ENCODE results near the gene SPIRE2. TPM values are rescaled to one million over a fixed set of nuclear protein-coding genes. Genes with fewer than 3 reads are reported as not detected.

SPIRE2 gene
- polyA plus RNA-seq, 1 donor from 2014 or later: 45.0 TPM

DNA sequence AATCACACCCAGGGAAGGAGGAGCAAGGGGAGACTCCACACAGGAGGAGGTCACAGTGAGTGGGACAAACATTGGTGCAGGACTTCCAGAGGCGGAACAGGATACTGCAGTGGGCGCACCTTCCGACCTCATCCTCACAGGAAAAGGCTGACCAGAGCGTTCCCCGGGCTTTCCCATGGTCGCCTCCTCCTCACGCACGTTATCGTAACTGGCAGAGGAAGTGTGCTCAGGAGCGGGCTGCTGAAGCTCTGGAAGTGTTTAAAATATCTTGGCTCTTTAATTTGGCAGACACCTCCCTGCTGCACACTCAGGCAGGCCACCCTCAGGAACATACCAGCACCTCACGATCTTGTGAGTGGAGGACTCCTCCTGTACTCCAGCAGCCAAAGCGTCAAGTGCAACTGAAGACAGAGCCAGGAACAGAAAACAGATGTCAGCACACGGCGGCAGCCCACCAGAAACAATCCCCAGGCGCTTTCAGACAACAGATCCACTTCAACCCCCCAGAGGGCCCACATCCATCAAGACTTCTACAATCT, 29.4 kb upstream of the SPIRE2 start:
- Histone ChIP-seq H4K20me1 (ENCODE audit: insufficient read depth) (no peaks in the 10 kb centered on the region), H3K36me3 (ENCODE audit: insufficient read depth, low read length) (no peaks in the 10 kb centered on the region), H3K79me2 (replicated peaks; ENCODE audit: insufficient read depth, low read length) (no peaks in the 10 kb centered on the region), H3K27me3 (ENCODE audit: insufficient read depth, low read depth, low read length) (no peaks in the 10 kb centered on the region), H3K4me2 (ENCODE audit: low read length) (no peak overlapping the region), H2AFZ (ENCODE audit: low read depth, low read length) (no peak overlapping the region), H3K9me2 (ENCODE audit: insufficient read depth, low read length) (no peaks in the 10 kb centered on the region), H3K27ac (ENCODE audit: low read length) (no peak overlapping the region), H3K9ac (ENCODE audit: low read length) (no peak overlapping the region), H3F3A (ENCODE audit: insufficient read depth, low read length, poor library complexity, severe bottlenecking) (no peaks in the 10 kb centered on the region), H3K9me3 (ENCODE audit: low read length) (no peaks in the 10 kb centered on the region), H3K4me3 (ENCODE audit: low read length) (peak overlapping the region; percentile 15)
- TF ChIP-seq RAD21 (conservative IDR thresholded peaks at IDR 0.05) (no peak), POLR2AphosphoS5 (IDR thresholded peaks at IDR 0.05) (peak; percentile 55)

DNA sequence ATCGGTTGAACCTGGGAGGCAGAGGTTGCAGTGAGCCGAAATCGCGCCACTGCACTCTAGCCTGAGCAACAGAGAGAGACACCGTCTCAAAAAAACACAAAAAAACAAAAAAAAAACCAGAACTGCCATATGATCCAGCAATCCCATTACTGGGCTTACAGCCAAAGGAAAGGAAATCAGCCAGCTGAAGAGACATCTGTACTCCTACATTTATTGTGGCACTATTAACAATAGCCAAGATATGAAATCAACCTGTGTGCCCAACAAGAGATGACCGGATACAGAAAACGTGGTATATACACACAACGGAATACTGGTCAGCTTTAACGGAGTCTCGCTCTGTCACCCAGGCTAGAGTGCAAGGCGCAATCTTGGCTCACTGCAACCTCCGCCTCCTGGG, 26.5 kb upstream of the SPIRE2 start:
- no peaks in the 10 kb centered on the region for H3K27me3 ChIP-seq (ENCODE audit: insufficient read depth, low read depth, low read length)
- H3K4me2 ChIP-seq (ENCODE audit: low read length): no peak overlapping the region
- H3K27ac ChIP-seq (ENCODE audit: low read length): no peak overlapping the region
- no peak overlapping the region for H2AFZ ChIP-seq (ENCODE audit: low read depth, low read length)
- TF ChIP-seq TAF1 (IDR thresholded peaks at IDR 0.05; ENCODE audit: low read depth) (no peak), EP300 (conservative IDR thresholded peaks at IDR 0.05; ENCODE audit: poor library complexity, severe bottlenecking) (no peak), RAD21 (conservative IDR thresholded peaks at IDR 0.05) (no peak), POLR2AphosphoS5 (IDR thresholded peaks at IDR 0.05) (no peak), SMC3 (conservative IDR thresholded peaks at IDR 0.05; ENCODE audit: poor library complexity) (no peak), EZH2 (IDR thresholded peaks at IDR 0.05; ENCODE audit: borderline replicate concordance, insufficient read depth, low read length, poor library complexity, severe bottlenecking) (no peak), MXI1 (conservative IDR thresholded peaks at IDR 0.05; ENCODE audit: poor library complexity, severe bottlenecking) (no peak)
- TF ChIP-seq, protein P1, sequence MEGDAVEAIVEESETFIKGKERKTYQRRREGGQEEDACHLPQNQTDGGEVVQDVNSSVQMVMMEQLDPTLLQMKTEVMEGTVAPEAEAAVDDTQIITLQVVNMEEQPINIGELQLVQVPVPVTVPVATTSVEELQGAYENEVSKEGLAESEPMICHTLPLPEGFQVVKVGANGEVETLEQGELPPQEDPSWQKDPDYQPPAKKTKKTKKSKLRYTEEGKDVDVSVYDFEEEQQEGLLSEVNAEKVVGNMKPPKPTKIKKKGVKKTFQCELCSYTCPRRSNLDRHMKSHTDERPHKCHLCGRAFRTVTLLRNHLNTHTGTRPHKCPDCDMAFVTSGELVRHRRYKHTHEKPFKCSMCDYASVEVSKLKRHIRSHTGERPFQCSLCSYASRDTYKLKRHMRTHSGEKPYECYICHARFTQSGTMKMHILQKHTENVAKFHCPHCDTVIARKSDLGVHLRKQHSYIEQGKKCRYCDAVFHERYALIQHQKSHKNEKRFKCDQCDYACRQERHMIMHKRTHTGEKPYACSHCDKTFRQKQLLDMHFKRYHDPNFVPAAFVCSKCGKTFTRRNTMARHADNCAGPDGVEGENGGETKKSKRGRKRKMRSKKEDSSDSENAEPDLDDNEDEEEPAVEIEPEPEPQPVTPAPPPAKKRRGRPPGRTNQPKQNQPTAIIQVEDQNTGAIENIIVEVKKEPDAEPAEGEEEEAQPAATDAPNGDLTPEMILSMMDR (IDR thresholded peaks at IDR 0.05; ENCODE audit: poor library complexity, severe bottlenecking): no peak
- TF ChIP-seq, protein P2, sequence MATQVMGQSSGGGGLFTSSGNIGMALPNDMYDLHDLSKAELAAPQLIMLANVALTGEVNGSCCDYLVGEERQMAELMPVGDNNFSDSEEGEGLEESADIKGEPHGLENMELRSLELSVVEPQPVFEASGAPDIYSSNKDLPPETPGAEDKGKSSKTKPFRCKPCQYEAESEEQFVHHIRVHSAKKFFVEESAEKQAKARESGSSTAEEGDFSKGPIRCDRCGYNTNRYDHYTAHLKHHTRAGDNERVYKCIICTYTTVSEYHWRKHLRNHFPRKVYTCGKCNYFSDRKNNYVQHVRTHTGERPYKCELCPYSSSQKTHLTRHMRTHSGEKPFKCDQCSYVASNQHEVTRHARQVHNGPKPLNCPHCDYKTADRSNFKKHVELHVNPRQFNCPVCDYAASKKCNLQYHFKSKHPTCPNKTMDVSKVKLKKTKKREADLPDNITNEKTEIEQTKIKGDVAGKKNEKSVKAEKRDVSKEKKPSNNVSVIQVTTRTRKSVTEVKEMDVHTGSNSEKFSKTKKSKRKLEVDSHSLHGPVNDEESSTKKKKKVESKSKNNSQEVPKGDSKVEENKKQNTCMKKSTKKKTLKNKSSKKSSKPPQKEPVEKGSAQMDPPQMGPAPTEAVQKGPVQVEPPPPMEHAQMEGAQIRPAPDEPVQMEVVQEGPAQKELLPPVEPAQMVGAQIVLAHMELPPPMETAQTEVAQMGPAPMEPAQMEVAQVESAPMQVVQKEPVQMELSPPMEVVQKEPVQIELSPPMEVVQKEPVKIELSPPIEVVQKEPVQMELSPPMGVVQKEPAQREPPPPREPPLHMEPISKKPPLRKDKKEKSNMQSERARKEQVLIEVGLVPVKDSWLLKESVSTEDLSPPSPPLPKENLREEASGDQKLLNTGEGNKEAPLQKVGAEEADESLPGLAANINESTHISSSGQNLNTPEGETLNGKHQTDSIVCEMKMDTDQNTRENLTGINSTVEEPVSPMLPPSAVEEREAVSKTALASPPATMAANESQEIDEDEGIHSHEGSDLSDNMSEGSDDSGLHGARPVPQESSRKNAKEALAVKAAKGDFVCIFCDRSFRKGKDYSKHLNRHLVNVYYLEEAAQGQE (IDR thresholded peaks at IDR 0.05; ENCODE audit: borderline replicate concordance): no peak
- no peak overlapping the region for H3K4me3 ChIP-seq (ENCODE audit: low read length)
- no peaks in the 10 kb centered on the region for H3F3A ChIP-seq (ENCODE audit: insufficient read depth, low read length, poor library complexity, severe bottlenecking)
- H3K79me2 ChIP-seq (replicated peaks; ENCODE audit: insufficient read depth, low read length): no peaks in the 10 kb centered on the region
- H4K20me1 ChIP-seq (ENCODE audit: insufficient read depth): no peaks in the 10 kb centered on the region
- no peaks in the 10 kb centered on the region for H3K9me3 ChIP-seq (ENCODE audit: low read length)
- no peak overlapping the region for H3K9ac ChIP-seq (ENCODE audit: low read length)
- no peaks in the 10 kb centered on the region for H3K9me2 ChIP-seq (ENCODE audit: insufficient read depth, low read length)
- H3K36me3 ChIP-seq (ENCODE audit: insufficient read depth, low read length): no peaks in the 10 kb centered on the region
